HG03354 (cell line): ENCODE measurements around the gene CAND2.

ENCODE experiments used
- ATAC-seq: cut with Tn5 transposase; IDR thresholded peaks from one replicate; pipeline ENCODE4 v1.9.1; 2021; ENCODE audit warnings: mild to moderate bottlenecking; ENCODE audit not compliant: unreplicated experiment, poor library complexity, severe bottlenecking

CAND2 gene

DNA sequence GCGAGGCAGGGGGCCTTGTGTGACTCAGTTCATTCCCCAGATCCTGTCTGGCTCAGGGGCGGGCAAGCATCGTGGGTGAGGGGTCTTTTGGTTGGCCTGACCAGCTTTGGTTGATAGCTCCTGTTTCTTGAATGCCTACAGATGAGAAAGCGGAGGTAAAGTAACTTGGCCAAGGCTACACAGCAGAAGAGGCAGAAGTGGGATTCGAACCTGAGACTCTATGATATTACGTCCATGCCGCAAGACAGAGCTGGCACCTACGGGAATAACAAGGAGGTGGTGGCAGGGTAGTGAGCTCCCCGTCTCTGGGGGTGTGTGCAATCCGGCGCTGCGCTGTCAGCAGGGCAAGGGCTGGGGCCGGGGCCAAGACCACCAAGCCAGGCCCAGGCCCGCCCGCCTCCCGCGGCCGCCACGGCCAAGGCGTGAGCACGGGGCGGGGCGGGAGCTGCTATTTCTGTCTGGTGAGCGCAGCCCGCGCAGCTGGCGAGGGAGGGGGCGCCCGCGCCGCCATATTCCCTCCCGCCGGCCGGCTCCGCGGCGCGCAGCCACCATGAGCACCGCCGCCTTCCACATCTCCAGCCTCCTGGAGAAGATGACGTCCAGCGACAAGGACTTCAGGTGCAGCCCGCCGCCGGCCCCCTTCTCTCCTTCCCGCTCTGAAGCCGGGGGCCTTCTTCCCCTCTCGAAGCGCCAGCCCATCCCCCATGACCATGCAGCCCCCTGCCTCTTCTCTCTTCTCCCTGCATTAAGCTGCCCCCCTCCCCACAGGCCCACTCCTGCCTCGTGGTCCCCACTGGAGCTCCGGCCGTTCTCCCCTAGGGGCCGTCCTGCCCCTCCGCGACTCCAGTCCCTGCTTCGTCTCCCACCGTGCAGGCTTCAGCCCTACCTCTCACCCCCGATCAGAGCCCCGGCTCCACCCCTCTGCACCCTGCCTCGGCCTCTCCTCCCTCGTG is at the start of gene CAND2:
CAND2 (plus strand) TSS at position 510 of the 953 bp plus-strand sequence; CDS start at position 551, 41 bp downstream.
- peak; percentile 47 for ATAC-seq

DNA sequence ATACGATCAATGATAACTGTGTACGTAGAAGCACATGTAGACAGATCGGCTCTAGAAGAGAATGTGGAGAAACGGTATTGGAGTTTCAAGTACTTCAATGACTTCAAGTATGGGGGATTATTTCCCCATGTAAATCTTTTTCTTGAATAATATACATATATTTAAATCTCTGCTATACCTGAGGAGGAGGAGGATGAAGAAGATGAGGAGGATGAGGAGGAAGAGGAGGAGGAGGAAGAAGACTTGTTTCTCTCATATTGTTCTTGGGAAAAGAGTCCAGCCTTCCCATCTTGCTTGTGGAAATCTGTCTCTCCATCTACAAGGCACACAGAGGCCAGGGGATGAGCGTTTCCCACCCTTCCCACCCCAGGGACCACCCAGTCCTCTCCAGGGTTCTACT is 48.0 kb upstream of the CAND2 start:
- no peak for ATAC-seq

DNA sequence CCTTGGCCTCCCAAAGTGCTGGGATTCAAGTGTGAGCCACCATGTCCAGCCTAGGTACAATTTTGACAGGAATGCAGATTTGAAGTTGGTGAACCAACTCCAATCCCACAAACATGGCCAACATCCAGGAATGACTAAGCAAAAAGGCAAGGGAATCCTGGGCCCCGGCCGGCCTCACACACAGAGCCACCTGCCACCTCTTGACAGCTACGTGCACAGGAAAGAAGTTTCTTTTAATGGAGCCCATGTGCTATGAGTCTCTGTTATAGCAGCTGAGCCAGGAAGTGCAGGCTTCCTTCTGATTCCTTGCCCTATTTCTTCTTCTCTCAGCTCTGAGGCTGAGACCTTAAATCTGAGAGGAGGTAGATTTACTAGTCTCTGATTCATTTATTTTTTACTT is 46.3 kb upstream of the CAND2 start:
- ATAC-seq = no peak

DNA sequence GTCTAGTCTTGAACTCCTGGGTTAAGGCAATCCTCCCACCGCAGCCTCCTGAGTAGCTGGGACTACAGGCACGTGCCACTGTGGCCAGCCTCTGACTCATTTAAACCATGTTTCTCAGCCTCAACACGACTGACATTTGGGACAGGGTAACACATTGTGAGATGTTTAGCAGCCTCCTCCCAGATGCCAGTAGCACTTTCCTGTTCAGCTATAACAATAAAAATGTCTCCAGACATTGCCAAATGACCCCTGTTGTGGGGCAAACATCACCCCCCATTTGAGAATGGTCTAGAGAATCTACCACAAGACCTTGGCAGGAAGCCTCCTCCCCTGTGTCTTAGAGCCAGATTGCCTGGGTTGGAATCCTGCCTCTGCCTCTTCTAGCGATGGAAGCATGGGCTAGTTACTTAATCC is 45.8 kb upstream of the CAND2 start:
- ATAC-seq = no peak

DNA sequence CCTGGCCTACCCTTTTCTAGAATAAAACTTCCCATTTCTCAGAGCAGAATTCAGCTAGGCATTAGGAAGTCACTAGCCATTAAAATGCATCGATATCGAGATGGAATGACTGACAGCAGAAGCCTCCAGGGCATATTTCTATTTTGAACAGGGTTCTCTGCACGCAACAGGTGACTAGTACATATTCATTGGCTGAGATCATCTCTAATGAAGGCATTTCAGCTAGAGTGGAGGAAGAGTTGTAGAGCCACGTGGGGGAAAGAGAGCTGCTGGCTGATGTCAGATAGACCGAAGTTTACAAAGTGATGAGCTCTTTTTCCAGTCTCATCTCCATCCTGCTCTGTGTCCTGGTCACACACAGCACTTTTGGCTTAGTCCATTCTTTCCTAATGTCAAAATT is 44.9 kb upstream of the CAND2 start:
- no peak for ATAC-seq

DNA sequence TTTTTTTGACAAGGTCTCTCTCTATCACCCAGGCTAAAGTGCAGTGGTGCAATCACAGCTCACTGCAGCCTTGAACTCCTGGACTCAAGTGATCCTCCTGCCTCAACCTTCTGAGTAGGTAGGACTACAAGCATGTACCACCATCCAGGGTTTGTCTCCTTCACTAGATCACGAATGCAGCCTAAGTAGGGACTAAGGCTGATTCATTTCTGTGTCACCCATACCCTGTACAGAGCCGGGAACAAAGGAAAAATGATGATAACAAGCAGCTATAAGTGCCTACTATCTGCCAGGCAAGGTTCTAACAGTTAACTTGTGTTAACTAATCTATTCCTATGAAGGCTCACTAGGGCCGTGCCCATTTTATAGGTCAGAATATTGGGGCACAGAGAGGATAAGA is 44.4 kb upstream of the CAND2 start:
- ATAC-seq = no peak

DNA sequence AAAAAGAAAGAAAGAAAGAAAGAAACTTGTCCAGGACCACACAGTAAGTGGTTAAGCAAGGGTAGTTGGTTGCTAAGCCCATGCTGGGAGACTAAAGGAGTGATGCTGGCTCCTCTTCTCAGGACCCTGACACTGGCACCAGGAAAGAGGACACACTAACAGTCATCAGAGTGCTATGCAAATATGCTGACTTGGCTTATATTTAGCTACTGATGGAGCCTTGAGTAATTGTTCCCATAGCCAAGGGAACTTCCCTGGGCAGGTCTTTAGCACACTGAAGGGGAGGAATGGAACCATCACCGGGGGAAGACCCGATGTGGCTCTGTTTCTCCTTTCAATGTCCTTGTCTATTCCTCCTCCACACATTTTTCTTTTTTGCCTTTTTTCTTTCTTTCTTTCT is 43.7 kb upstream of the CAND2 start:
- no peak for ATAC-seq

DNA sequence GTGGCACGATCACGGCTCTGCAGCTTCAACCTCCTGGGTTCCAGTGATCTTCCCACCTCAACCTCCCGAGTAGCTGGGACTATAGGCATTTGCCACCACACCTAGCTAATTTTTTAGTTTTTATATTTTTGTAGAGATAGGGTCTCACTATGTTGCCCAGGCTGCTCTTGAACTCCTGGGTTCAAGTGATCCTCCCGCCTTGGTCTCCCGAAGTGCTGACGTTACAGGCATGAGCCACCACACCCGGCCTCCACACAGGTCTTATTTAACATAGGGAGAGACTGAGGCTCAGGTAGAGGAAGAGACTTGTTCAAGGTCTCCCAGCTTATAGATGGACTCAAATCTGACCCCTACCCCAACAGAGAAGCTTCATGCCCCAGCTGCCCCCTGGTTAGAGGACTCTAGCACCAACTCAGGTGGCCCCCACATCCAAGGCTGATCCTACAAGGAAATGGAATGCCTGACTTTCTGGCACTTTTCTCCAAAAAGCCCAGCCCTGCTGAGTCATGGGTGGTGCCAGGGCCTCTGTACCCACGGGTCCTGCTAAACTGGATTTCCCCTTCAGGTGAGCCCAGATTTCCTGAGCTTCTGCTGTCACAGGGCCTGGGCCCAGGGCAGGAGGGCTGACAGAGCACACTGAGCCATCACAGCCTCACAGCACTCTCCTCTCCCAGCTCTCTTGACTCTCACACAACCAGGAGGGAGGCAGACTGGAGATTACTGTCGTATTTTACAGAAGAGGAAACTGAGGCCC is 43.0 kb upstream of the CAND2 start:
- ATAC-seq = no peak

DNA sequence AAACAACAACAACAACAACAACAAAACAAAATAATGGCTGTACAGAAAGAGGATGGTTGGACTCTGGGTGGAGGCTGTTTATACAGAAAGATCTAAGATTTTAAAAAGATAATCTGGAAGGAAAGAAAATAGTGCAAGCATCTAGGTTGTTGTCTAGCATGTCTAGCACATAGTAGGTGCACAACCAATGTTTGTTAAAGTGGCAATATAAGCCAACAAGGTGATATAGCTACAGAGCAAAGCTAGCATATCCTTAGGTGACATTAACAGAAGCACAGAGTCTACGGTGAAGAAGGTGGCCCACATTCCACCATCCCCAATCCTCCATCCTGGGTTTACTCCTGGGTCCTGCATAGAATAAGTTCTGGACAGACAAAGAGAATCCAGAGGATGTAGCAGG is 42.2 kb upstream of the CAND2 start:
- no peak for ATAC-seq

DNA sequence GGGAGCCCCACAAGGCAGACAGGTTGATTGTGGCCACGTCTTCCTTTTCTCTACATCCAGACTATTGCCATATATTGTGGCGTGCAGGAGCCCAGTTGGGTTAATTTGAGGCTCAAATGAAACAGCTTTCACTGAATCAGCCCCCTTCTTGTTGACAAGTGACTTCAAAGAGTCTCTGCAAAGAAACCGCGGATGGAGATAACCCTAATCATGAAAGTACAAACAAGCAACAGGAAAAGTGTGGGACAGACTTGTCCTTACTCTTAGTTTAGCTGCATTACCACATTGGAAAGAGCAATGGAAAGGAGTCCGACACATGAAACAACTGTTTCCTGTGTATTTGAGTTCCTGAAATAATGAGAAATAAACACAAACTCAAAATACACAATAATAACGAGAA is 40.7 kb upstream of the CAND2 start:
- no peak for ATAC-seq

DNA sequence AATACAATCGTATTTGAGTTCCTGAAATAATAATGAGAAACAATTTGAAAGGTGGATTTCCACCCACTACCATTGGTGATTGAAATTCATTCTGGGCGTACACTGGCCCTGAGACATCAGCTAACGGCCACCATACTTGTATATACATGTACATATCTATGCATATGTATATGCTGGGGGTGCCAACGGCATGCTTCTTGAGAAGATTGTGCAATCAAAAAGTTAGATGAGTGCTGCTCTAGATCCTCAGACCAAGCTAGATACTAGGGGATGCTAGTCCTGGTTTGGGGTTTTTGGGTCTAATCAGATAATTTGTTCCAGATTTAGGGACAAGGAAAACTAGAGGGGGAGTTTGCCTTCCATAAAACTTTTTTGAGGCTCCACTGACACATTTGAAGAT is 40.3 kb upstream of the CAND2 start:
- ATAC-seq = no peak

DNA sequence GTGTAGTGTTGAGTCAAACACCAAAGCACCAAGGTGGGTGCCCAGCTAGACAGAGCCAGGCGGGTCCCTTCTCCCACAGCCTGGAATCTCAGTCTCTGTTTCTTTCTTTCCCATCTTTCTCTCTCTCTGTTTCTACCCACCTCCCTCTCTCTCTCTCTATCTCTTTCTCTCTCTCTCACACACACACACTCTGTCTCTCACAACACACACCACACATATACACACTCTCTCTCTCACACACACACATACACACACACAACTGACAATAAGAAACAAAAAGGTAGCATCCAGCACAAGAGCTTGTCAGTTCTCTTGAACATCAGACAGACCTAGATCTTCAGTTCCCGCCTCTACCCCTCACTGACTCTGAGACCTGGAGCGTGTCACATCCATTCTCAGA is 39.8 kb upstream of the CAND2 start:
- no peak for ATAC-seq

DNA sequence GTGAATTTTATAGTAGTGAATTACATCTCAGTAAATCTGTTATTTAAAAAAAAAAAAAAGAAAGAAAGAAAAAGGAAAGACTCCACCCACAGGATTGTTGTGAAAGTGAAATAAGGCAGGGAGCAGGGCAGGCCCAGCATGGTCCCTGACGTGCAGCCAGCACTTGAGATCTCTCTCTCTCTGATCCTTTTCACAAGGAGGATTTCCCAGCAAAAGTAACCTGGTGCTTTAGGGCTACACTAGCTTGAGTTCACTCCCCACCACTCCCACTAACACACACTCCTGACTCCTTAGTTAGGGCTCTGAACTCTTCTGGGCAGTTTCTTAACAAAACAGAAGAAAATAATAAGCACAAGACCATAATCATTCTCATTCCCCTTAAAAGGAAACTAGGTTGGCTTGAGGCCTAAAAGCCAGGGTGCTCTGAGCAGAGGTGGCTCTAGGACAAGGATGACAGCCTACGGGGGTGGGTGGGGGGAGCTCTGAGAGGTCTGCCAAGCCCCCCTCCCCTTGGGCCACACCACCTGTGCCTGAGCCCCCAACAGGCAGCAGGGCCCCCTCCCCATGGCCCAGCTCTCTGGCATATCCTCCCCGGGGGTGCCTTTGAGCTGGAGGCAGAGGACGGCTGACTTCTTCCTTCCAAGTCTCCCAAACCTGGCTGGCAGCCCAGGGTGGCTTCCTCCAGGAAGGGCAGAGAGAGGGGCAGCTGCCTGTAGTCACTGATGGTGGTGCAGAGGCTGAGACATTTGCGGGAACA is 38.3 kb upstream of the CAND2 start:
- ATAC-seq = no peak

DNA sequence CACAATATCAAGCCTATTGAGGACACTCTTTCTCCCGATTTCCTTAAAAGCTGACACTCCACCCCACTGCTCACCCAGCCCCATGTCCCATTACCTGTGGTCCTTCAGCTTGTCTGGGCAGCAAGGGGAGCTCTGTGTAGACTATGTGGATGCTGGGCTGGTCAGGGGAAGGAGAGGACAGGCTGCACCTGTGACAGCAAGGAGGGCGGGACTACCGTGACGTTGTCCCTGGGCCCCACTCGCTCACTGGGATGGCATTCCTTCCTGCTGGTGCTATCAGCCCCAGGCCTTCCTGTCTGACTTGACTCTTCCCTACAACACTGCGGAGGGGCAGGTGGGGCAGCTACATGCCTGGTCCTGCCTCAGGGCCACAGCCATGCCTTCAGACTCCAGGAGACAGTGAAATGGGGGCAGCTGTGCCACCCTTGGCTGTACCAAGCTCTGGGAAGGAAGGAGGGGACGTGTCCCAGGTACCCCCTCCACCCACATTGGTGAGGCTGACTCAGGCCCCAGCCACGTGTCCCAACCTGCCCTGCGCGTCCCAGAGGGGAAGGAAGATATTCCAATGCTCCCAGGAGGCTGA is 37.3 kb upstream of the CAND2 start, which contains the start of gene TMEM40:
TMEM40 (minus strand) TSS at position 163 of the 583 bp plus-strand sequence. CDS start 9,427 bp downstream, outside the sequence.
- ATAC-seq = no peak

DNA sequence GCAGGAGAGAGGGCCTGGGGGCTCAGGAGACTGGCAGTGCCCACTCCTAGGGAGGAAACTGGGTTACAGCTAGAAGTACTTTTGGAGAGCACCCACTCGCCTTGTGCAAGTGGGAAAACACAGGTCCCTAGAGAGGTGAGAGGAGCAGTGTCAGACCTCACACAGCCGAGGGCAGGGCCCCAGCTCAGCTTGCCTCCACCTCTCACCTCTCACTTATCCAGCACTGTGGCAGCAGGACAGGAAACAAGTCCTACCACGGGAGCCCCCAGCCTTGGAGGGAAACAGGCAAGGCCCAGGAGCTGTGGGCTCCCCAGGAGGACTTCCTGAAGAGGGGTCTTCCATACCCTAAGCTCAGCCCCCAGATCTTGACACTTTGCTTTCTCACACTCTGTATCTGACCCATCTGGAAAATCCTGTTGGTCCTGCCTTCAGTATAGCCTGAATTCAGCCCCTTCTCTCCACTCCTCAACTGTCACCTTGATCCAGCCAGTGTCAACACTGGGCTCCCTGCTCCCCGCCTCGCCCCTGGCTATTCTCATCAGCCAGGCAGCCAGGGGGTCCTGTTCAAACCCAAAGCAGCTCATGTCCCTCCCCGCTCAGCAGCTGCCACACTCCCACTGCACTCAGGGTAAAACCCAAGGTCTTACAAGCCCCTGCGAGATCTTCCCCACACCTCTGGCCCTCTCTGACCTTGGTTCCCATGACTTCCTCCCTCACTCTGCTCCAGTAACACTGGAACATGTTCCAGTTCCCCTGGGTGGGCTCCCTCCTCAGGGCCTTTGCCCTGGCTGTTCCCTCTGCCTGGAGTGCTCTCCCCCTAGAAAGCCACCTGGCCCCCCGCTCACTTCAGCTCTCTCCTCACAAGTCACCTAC is 36.6 kb upstream of the CAND2 start:
- no peak for ATAC-seq

DNA sequence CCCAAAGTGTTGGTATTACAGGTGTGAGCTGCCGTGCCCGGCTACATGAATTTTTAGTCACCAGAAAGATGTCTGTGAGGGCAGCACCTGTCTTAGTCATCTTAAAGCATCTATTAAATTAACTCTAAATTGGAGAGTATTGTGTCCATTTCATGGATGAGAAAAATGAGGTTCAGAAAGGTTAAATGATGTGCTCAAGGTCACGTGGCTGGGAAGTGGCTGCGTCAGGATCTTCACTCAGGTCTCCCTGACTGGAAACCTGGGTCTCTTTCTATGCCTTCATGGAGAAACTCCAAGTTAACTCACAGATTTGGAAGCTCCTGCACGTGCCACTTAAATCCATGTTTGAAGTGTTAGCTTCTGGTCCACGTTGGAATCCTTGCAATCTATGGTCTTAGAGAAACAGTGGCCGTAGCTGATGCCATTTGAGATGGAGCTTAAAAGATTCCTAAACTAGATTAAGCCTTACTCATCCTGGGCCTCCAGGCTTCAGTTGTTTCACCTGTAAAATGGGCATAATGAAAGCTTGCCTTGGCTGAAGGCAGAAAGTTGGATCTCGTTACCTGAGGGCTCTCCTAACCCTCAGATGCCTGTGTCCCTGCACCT is 32.2 kb upstream of the CAND2 start:
- no peak for ATAC-seq

DNA sequence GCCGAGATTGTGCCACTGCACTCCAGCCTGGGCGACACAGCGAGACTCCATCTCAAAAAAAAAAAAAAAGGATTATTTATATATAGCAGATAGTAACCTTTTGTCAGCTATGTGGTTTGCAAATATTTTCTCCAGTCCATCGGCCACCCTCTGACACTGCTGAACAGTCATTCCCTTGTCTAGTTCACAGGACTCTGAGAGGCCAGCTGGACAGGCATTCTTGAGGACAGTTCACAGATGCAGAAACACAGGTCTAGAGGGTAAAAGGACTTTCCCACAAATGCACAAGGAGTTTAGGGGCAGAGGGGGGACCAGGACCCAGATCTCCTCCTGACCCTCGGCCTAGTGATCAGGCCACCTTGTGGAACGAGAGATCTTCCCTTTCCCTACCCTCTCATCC is 29.9 kb upstream of the CAND2 start:
- ATAC-seq = no peak
